CD4-positive, CD25-positive, alpha-beta regulatory T cell (primary cell): ENCODE measurements around the gene TMEM169. TPM values are rescaled to one million over a fixed set of nuclear protein-coding genes. Genes with fewer than 3 reads are reported as not detected.

Source experiments
- ATAC-seq, 2 donors: fragments of 150-1000 bp; cut with Tn5 transposase; one replicate each; pipeline ENCODE4 v1.10.0; 2021; ENCODE audit warnings: low read depth in 2 of 2, moderate number of reproducible peaks in 2 of 2, moderate library complexity in 1 of 2
- DNase-seq, 3 donors: peaks; one replicate each; pipeline versions ENCODE4 v3.0.0 to v3.0.0-alpha.2; 2012 to 2022; ENCODE audit warnings: mixed read lengths in 1 of 3
- H3K27ac ChIP-seq: one replicate; pipeline ENCODE4 v1.7.0; 2013; ENCODE audit warnings: mild to moderate bottlenecking, low read length; ENCODE audit not compliant: insufficient read depth, poor library complexity, severe bottlenecking
- H3K27me3 ChIP-seq: one replicate; pipeline ENCODE4 v1.7.0; 2013; ENCODE audit warnings: low read length; ENCODE audit not compliant: control insufficient read depth, insufficient read depth
- H3K36me3 ChIP-seq: one replicate; pipeline ENCODE4 v1.7.0; 2013; ENCODE audit warnings: mild to moderate bottlenecking, low read length, moderate library complexity; ENCODE audit not compliant: control insufficient read depth, insufficient read depth
- H3K4me1 ChIP-seq: 2 replicates; pipeline ENCODE4 v1.7.0; 2013; ENCODE audit warnings: mild to moderate bottlenecking, low read length; ENCODE audit not compliant: insufficient read depth, control insufficient read depth, poor library complexity, severe bottlenecking
- H3K4me3 ChIP-seq: one replicate; pipeline ENCODE4 v1.7.0; 2013; ENCODE audit warnings: low read depth, mild to moderate bottlenecking, low read length, moderate library complexity
- H3K9me3 ChIP-seq, 2 experiments: 1 replicate in 1 of 2; 2 replicates in 1 of 2; pipeline ENCODE4 v1.7.0; 2013; ENCODE audit warnings: low read length in 2 of 2, mild to moderate bottlenecking in 1 of 2, moderate library complexity in 1 of 2; ENCODE audit not compliant: control insufficient read depth in 2 of 2
- H3K27ac Mint-ChIP-seq, 3 donors: one replicate each; pipeline ENCODE4 v1.8.0; 2020 to 2022; ENCODE audit warnings: mild to moderate bottlenecking in 3 of 3, mixed read lengths in 3 of 3, moderate library complexity in 2 of 3
- H3K27me3 Mint-ChIP-seq: one replicate; pipeline ENCODE4 v1.8.0; 2022; ENCODE audit warnings: mild to moderate bottlenecking, mixed read lengths
- H3K36me3 Mint-ChIP-seq: one replicate; pipeline ENCODE4 v1.8.0; 2020; ENCODE audit warnings: mixed read lengths
- H3K4me1 Mint-ChIP-seq, 4 donors: one replicate each; pipeline ENCODE4 v1.8.0; 2020 to 2022; ENCODE audit warnings: mixed read lengths in 4 of 4, mild to moderate bottlenecking in 1 of 4
- H3K4me3 Mint-ChIP-seq, 4 donors: one replicate each; pipeline ENCODE4 v1.8.0; 2020 to 2022; ENCODE audit warnings: mild to moderate bottlenecking in 4 of 4, mixed read lengths in 4 of 4, moderate library complexity in 3 of 4
- H3K9me3 Mint-ChIP-seq, 7 donors: one replicate each; pipeline ENCODE4 v1.8.0; 2020 to 2022; ENCODE audit warnings: mixed read lengths in 7 of 7, mild to moderate bottlenecking in 3 of 7, moderate library complexity in 2 of 7
- polyA plus RNA-seq, 4 donors: library from polyadenylated mRNA; unstranded; fragments of 300-500 nt; fragmentation: Illumina TruSeq; gene quantifications; one replicate each; pipeline ENCODE4 v1.2.3, GENCODE V29; 2021
- total RNA-seq: library from RNA; stranded (reverse); gene quantifications from one replicate; pipeline ENCODE4 v1.2.3, GENCODE V29; 2022

Gene TMEM169
- total and polyA plus RNA-seq, 5 donors from 2014 or later = 4.6 to 12.8 (median 8.0) TPM

GRCh38 chr2:216107760-216108159 is 26.0 kb downstream of the TMEM169 start:
- peaks cover 13 to 40% (median 32%) of the 10 kb centered on the region in 4 donors for H3K4me1 Mint-ChIP-seq
- Histone ChIP-seq H3K36me3 (peaks cover 17% of the 10 kb centered on the region), H3K27ac (no peak overlapping the region), H3K27me3 (no peaks in the 10 kb centered on the region), H3K4me1 (peaks cover 34% of the 10 kb centered on the region), H3K9me3 (no peaks in the 10 kb centered on the region), H3K4me3 (no peak overlapping the region)
- H3K27ac Mint-ChIP-seq = peak overlapping the region in 1 of 3 donors; percentile 99
- DNase-seq (no peak), ATAC-seq (no peak)
- H3K36me3 Mint-ChIP-seq = peaks cover 25% of the 10 kb centered on the region
- H3K4me3 Mint-ChIP-seq = peak overlapping the region in 1 of 4 donors; percentile 71
- peaks cover 4% of the 10 kb centered on the region for H3K27me3 Mint-ChIP-seq
- H3K9me3 Mint-ChIP-seq = no peaks in the 10 kb centered on the region

DNA sequence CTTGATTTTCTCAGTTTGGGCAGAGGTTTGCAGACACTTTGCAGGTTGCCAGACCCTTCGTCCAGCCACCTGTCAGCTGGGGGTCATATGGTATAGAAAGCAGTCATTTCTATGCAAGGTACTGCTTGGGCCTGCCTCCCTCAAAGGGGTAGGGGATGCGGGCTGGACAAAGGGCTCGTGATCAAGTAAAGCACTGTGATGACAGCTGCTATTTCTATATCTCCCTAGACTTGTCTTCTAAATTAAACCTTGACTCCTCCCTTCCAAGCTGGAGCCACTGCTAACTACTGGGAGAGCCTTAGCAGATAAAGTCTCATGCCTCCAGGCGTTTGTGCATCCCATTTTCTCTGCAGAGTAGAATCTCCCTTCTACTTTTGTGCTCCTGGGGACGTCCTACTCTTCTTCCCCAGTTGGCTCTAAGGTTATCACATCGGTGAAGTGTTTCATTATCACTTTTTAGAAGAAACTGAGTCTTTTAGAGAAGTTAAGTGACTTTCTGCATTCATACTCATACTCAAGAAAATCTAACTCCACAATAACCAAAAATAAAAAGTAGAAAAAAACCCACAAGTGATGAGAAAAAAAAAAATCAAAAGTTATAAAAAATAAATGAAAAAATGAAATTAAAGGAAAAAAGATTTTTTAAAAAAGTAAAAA is 26.7 kb downstream of the TMEM169 start:
- no peak for ATAC-seq
- H3K27me3 Mint-ChIP-seq = peaks cover 4% of the 10 kb centered on the region
- H3K27ac ChIP-seq = peak overlapping the region; percentile 95
- H3K4me1 Mint-ChIP-seq = peaks cover 13 to 47% (median 39%) of the 10 kb centered on the region in 4 donors
- peak overlapping the region; percentile 92 for H3K4me3 ChIP-seq
- peak overlapping the region; percentile 99 to 100 (median 99) for H3K27ac Mint-ChIP-seq
- H3K9me3 ChIP-seq = no peaks in the 10 kb centered on the region
- H3K4me1 ChIP-seq = peaks cover 41% of the 10 kb centered on the region
- peak overlapping the region; percentile 71 to 100 (median 98) for H3K4me3 Mint-ChIP-seq
- H3K36me3 Mint-ChIP-seq = peaks cover 27% of the 10 kb centered on the region
- no peak for DNase-seq
- no peaks in the 10 kb centered on the region for H3K9me3 Mint-ChIP-seq
- peaks cover 23% of the 10 kb centered on the region for H3K36me3 ChIP-seq
- H3K27me3 ChIP-seq = no peaks in the 10 kb centered on the region

GRCh38 chr2:216108967-216109921 is 27.5 kb downstream of the TMEM169 start, which contains the start of gene XRCC5:
Gene XRCC5, plus strand, starts transcription at chr2:216109348. Its CDS starts 89 bp downstream, at chr2:216109437.
- Mint-ChIP-seq H3K4me3 (peak within 1 kb of the TSS; percentile 98 to 100 (median 100)), H3K9me3 (no peaks in the 10 kb centered on the region), H3K4me1 (peaks cover 17 to 55% (median 45%) of the 10 kb centered on the region in 4 donors), H3K27me3 (peaks cover 4% of the 10 kb centered on the region), H3K36me3 (peaks cover 29% of the 10 kb centered on the region), H3K27ac (peak within 1 kb of the TSS; percentile 99 to 100 (median 99))
- H3K27me3 ChIP-seq = no peaks in the 10 kb centered on the region
- ATAC-seq (peak; percentile 78 to 82), DNase-seq (peak; percentile 95 to 98 (median 97))
- H3K27ac ChIP-seq = peak within 1 kb of the TSS; percentile 95
- no peaks in the 10 kb centered on the region for H3K9me3 ChIP-seq
- H3K4me1 ChIP-seq = peaks cover 47% of the 10 kb centered on the region
- peak within 1 kb of the TSS; percentile 98 for H3K4me3 ChIP-seq
- peaks cover 30% of the 10 kb centered on the region for H3K36me3 ChIP-seq

- Histone ChIP-seq H3K9me3 (no peaks in the 10 kb centered on the region), H3K4me3 (peak overlapping the region; percentile 98), H3K27me3 (no peaks in the 10 kb centered on the region), H3K27ac (peak overlapping the region; percentile 95), H3K36me3 (peaks cover 30% of the 10 kb centered on the region), H3K4me1 (peaks cover 53% of the 10 kb centered on the region)
- DNase-seq (peak in 2 of 3 donors; percentile 45 to 71), ATAC-seq (no peak)
- H3K36me3 Mint-ChIP-seq = peaks cover 37% of the 10 kb centered on the region
- H3K4me1 Mint-ChIP-seq = peaks cover 25 to 63% (median 51%) of the 10 kb centered on the region in 4 donors
- H3K9me3 Mint-ChIP-seq = no peaks in the 10 kb centered on the region
- peak overlapping the region; percentile 98 to 100 (median 100) for H3K4me3 Mint-ChIP-seq
- peak overlapping the region; percentile 99 to 100 (median 99) for H3K27ac Mint-ChIP-seq
- H3K27me3 Mint-ChIP-seq = peaks cover 4% of the 10 kb centered on the region
Measured at GRCh38 chr2:216109962-216110614, 28.4 kb downstream of the TMEM169 start.

GRCh38 chr2:216110620-216111019 is 28.9 kb downstream of the TMEM169 start:
- Mint-ChIP-seq H3K4me3 (peak overlapping the region; percentile 98 to 100 (median 100)), H3K27ac (peak overlapping the region; percentile 99 to 100 (median 99))
- H3K4me1 ChIP-seq = peaks cover 58% of the 10 kb centered on the region

DNA sequence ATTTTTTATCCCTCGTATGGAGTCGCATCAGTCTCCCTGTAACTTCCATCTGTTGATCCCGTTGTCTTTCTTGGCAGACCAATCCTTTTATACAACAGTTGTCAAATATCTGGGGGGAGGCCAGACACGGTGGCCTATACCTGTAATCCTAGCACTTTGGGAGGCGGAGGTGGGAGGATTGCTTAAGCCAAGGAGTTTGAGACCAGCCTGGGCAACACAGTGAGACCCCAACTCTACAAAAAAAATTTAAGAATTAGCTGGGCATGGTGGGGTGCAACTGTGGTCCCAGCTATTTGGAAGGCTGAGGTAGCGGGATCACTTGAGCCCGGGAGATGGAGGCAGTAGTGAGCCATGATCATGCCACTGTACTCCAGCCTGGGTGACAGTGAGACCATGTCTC is 29.4 kb downstream of the TMEM169 start:
- H3K27me3 Mint-ChIP-seq = peaks cover 4% of the 10 kb centered on the region
- Histone ChIP-seq H3K27ac (peak overlapping the region; percentile 95), H3K4me3 (peak overlapping the region; percentile 98)

More at GRCh38 chr2:216110620-216111019, 28.9 kb downstream of the TMEM169 start:
- Histone ChIP-seq H3K4me3 (peak overlapping the region; percentile 98), H3K9me3 (no peaks in the 10 kb centered on the region), H3K27ac (peak overlapping the region; percentile 95), H3K36me3 (peaks cover 33% of the 10 kb centered on the region), H3K27me3 (no peaks in the 10 kb centered on the region)
- no peaks in the 10 kb centered on the region for H3K9me3 Mint-ChIP-seq
- no peak for DNase-seq
- peaks cover 4% of the 10 kb centered on the region for H3K27me3 Mint-ChIP-seq
- H3K36me3 Mint-ChIP-seq = peaks cover 38% of the 10 kb centered on the region
- H3K4me1 Mint-ChIP-seq = peaks cover 29 to 69% (median 54%) of the 10 kb centered on the region in 4 donors
- ATAC-seq = no peak

GRCh38 chr2:216112926-216113325 is 31.2 kb downstream of the TMEM169 start:
- Mint-ChIP-seq H3K27ac (peak overlapping the region; percentile 4 to 26 (median 21)), H3K9me3 (no peaks in the 10 kb centered on the region), H3K27me3 (peaks cover 4% of the 10 kb centered on the region), H3K36me3 (peaks cover 54% of the 10 kb centered on the region), H3K4me1 (peaks cover 46 to 92% (median 71%) of the 10 kb centered on the region in 4 donors), H3K4me3 (peak overlapping the region; percentile 12 to 95 (median 26))
- H3K36me3 ChIP-seq = peaks cover 54% of the 10 kb centered on the region
- peak overlapping the region; percentile 22 for H3K4me3 ChIP-seq
- H3K27me3 ChIP-seq = no peaks in the 10 kb centered on the region
- H3K27ac ChIP-seq = peak overlapping the region; percentile 7
- DNase-seq = no peak
- peaks cover 80% of the 10 kb centered on the region for H3K4me1 ChIP-seq
- ATAC-seq = no peak
- no peaks in the 10 kb centered on the region for H3K9me3 ChIP-seq

More for the DNA sequence above, 29.4 kb downstream of the TMEM169 start:
- H3K4me1 Mint-ChIP-seq = peaks cover 32 to 74% (median 56%) of the 10 kb centered on the region in 4 donors
- H3K36me3 Mint-ChIP-seq = peaks cover 39% of the 10 kb centered on the region
- Histone ChIP-seq H3K4me1 (peaks cover 62% of the 10 kb centered on the region), H3K9me3 (no peaks in the 10 kb centered on the region), H3K27me3 (no peaks in the 10 kb centered on the region), H3K36me3 (peaks cover 36% of the 10 kb centered on the region)
- H3K27ac Mint-ChIP-seq = peak overlapping the region in 2 of 3 donors; percentile 99 to 100
- H3K4me3 Mint-ChIP-seq = peak overlapping the region; percentile 98 to 100 (median 100)
- DNase-seq (no peak), ATAC-seq (no peak)
- H3K9me3 Mint-ChIP-seq = no peaks in the 10 kb centered on the region
